Stimulated activated CD8-positive, alpha-beta memory T cell treated with anti-CD3 and anti-CD28 coated beads, Interleukin-7, amount 100 ng/mL, for 48 hours (primary cell): Measurements from ENCODE around the gene MGAT5B.
"Not testable (repeated sequence)": the region's sequence is repeated elsewhere in the genome, so short reads cannot be mapped to it uniquely, and the experiment has no call there.

ENCODE experiments used
- DNase-seq, 2 donors: peaks; one replicate each; pipeline ENCODE4 v3.0.0-alpha.2; 2020; ENCODE audit warnings: low read depth in 1 of 2; ENCODE audit errors: extremely low read depth in 1 of 2

Gene MGAT5B

GRCh38 chr17:76968707-76969597 lies 100.7 kb downstream of the MGAT5B start:
- peak in 1 of 2 donors; percentile 22 for DNase-seq

- no peak for DNase-seq
Measured at GRCh38 chr17:76969598-76970172, 101.5 kb downstream of the MGAT5B start.

- not testable (repeated sequence) for DNase-seq
Measured at GRCh38 chr17:76970228-76970627, 102.0 kb downstream of the MGAT5B start.

GRCh38 chr17:76972046-76972641 lies 103.9 kb downstream of the MGAT5B start:
- no peak for DNase-seq

- DNase-seq = no peak
Measured at GRCh38 chr17:76973040-76973439, 104.8 kb downstream of the MGAT5B start.

- DNase-seq = no peak
Measured at GRCh38 chr17:76974721-76975120, 106.5 kb downstream of the MGAT5B start.

GRCh38 chr17:76978050-76978449 lies 109.8 kb downstream of the MGAT5B start:
- not testable (repeated sequence) for DNase-seq

- DNase-seq = no peak
Measured at GRCh38 chr17:76981545-76982295, 113.5 kb downstream of the MGAT5B start.

- DNase-seq = no peak
Measured at GRCh38 chr17:76982408-76983074, 114.3 kb downstream of the MGAT5B start.

GRCh38 chr17:76983075-76983775 lies 115.0 kb downstream of the MGAT5B start:
- DNase-seq = no peak

GRCh38 chr17:76986365-76986764 lies 118.2 kb downstream of the MGAT5B start:
- DNase-seq = no peak

GRCh38 chr17:76987486-76988093 lies 119.4 kb downstream of the MGAT5B start:
- no peak for DNase-seq

- no peak for DNase-seq
Measured at GRCh38 chr17:76988796-76989195, 120.6 kb downstream of the MGAT5B start.

GRCh38 chr17:76989519-76989918 lies 121.3 kb downstream of the MGAT5B start:
- DNase-seq = no peak

- no peak for DNase-seq
Measured at GRCh38 chr17:76992891-76993290, 124.7 kb downstream of the MGAT5B start.

- no peak for DNase-seq
Measured at GRCh38 chr17:76993651-76994050, 125.4 kb downstream of the MGAT5B start.

GRCh38 chr17:76994237-76994637 lies 126.0 kb downstream of the MGAT5B start:
- DNase-seq = no peak

- DNase-seq = no peak
Measured at GRCh38 chr17:76995387-76996105, 127.3 kb downstream of the MGAT5B start.
